A549 treated with Hydrocortisone at 1 μM for 4 hours (cell line): ENCODE data around the gene DCAF8. TPM values are rescaled to one million over a fixed set of nuclear protein-coding genes. Genes with fewer than 3 reads are reported as not detected.

Source experiments
- total RNA-seq: library from RNA; stranded (reverse); fragments of 200-300 nt; extraction: Qiagen RNA extraction; gene quantifications from 5 replicates; pipeline ENCODE4 v1.2.3, GENCODE V29; 2022

The DCAF8 gene
- 44.4 to 51.6 TPM (median 47.5 TPM) in 5 replicates for total RNA-seq

DNA sequence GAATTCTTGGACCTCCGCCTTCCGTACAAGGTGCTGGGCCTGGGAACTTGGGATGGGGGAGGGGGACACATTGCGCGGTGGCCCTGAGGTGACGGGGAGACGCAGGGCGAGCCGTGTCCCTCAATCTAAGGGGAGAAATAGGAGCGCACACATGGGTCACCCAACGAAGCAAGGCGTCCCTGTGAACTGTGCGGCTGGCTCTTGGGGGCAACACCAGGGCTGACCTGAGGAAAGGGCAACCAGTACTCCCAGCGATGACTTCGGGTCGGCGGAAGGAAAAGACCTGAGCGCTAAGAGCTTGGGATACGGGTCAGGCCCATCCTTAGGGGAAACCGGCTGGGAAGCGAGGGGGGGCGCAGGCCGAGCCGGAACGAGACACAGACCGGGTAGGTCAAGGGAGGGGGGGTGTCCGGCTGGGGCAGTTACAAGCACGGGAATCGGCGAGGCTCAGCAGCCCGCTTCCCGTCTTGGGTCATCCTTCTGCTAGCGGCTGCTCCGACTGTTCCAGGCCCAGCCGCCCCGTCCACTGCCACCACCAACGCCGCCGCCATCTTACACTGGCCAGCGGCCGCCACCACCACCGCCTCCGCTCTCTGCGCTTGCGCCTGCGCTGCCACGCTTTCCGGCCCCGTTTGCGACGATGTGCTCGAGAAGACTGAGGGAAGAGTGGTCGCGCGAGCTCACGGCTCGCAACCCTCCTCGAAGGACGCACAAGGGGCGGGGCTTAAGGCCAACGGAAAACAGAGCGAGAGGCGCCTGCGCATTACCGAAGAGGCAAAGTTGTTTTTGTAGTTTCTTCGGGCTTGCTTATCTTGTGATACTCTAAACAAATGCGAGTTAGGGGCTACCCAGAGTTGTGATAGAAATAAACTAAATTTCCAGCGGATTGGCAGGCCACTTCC, at the start of gene DCAF8:
Gene DCAF8 (minus strand): TSS at position 657 of the 902 bp plus-strand sequence. CDS start 18,541 bp downstream, outside the sequence.

DNA sequence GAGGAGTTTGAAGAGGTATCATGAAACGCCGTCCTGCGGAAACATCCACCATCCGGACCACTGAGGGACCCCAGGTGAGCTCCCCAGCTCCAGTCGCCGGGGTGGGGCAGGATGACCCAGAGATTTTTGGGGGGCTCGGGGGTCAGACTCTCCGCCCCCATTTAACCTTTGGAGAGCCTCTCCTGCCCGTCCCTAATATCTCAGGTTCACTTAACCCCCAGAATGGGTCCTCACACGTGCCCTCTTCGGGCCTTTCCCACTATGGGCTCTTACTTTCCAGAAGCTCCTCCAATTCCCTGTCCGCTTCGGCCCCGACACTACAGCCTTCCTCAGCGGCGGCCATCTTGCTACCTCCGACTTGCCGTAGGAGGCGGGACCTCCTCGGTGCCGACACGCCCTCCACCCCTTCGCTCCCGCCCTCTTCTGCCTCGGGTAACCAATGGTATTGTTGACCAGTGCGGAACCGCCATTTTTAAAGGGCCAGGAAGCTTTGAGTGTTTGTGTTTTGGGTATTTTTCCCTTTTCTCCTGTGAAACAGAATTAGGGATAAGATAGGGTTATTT, 22.5 kb upstream of the DCAF8 start, which contains the start of gene PEX19:
Gene PEX19 (minus strand): TSS at position 352 of the 563 bp plus-strand sequence. CDS start 9 bp downstream, at position 343.

DNA sequence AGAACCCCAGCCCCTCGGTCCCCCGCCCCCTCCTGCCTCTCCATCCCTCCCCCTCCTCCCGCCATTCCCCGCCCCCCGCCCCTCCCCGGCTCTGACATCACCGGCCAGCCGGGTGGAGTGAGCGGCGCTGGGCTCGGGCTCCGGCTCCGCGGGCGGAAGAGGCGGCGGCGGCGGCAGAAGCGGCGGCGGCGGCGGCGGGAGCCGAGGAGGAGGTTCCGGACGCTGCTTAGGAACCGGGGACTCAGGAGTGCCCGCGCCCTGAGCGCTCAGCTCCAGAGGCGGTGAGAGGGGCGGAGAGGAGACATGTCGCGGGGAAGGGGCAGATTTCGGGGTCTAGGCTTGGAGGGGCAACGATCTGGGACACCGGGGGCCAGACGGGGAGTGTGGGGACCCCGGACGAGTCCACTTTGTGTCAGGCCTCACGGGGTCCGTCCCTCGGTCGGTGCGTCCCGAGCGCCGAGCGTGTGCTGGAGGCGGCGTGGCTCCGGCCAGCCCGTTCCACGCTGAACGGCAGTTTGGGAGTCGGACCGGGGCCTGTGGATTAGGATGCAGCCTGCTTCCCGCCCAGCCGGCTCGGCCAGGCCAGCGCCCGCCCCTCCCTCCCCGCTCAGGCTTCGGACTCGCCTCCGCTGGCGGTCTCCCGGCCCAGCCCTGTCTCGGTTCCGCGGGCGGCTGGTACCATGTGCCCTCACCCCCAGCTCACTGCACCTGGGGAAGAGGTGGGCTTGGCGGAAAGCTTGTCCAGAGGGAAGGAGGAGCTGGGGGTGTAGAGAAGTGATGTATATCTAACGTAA, 56.9 kb downstream of the DCAF8 start, which contains the start of gene PEA15:
Gene PEA15 (plus strand): TSS at position 143 of the 794 bp plus-strand sequence. CDS start 6,161 bp downstream, outside the sequence.

DNA sequence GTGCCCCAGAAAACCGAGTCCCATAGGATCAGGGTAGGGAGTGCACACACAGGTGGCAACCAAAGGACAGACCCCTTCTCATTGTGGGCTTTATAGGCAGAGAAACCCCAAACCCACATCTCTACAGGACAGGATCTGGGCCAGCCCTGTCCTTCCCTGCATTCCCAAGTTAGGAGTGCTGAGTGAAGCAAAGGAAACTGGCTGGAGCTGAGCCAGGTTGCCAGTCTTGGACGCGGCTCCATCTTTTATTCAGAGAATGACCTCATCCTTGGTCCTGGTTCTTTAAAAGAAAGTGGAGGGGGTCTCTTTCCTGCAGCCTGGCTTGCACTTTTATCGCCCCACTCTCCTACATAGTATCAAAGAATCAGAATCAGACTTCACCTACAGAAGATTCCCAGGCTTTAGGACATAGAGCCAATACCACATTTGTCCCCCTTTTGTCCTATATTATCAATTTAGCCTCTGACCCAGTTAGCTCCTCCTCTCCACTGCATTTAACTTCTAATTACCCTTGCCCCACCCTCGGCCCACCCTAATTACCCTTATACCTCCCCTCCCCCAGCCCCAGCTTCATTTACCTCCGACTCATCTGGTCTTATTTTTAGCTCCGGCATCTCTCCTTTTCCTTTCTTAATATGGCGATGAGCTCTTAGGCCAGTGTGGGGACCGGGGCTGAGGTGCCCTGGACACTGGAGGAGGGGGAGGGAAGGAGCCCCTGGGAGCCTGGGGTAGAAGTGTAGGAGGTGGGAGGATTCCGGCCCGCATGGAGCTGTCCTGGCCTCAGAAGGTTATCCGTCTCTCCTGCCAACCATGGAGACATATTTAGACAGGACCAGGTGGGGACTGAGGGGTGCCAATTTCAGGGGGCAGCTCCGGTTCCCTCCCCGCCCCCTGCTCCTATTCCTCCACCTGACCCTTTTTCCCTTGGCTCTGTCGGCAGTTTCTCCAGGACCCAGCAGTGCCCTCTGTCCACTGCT, 72.4 kb downstream of the DCAF8 start, which contains the start of gene CASQ1:
Gene CASQ1 (plus strand): TSS at position 927 of the 977 bp plus-strand sequence. CDS start 177 bp downstream, outside the sequence.

Other genes starting within 250 kb of the DCAF8 start
- gene PIGM, start 230.6 kb downstream of the DCAF8 start, total RNA-seq: 3.7 to 5.7 TPM (median 4.3 TPM) in 5 replicates
- not detected in 5 replicates for gene KCNJ10, start 192.4 kb downstream of the DCAF8 start, total RNA-seq
- not detected in 5 replicates for gene KCNJ9, start 181.0 kb downstream of the DCAF8 start, total RNA-seq
- 7.2 to 10.3 TPM (median 8.8 TPM) in 5 replicates for gene IGSF8, start 163.9 kb downstream of the DCAF8 start, total RNA-seq
- gene ATP1A2, start 146.8 kb downstream of the DCAF8 start, total RNA-seq: 0.06 to 0.20 TPM (median 0.09 TPM) in 5 replicates
- gene ATP1A4, start 110.9 kb downstream of the DCAF8 start, total RNA-seq: not detected in 5 replicates
- gene CASQ1, start 72.0 kb downstream of the DCAF8 start, total RNA-seq: 0.08 TPM in 1 of 5 replicates, not detected in the others
- 166 to 210 TPM (median 183 TPM) in 5 replicates for gene PEA15, start 57.2 kb downstream of the DCAF8 start, total RNA-seq
- 20.7 to 29.0 TPM (median 24.6 TPM) in 5 replicates for gene PEX19, start 22.6 kb upstream of the DCAF8 start, total RNA-seq
- 79.9 to 107 TPM (median 85.9 TPM) in 5 replicates for gene COPA, start 80.7 kb upstream of the DCAF8 start, total RNA-seq
- 42.3 to 49.7 TPM (median 46.6 TPM) in 5 replicates for gene NCSTN, start 80.8 kb upstream of the DCAF8 start, total RNA-seq
- 0.35 to 0.76 TPM (median 0.42 TPM) in 5 replicates for gene NHLH1, start 104.5 kb upstream of the DCAF8 start, total RNA-seq
- gene VANGL2, start 138.0 kb upstream of the DCAF8 start, total RNA-seq: 0.55 to 1.0 TPM (median 0.76 TPM) in 5 replicates